ENCODE measurements around the gene TACC2. TPM values are rescaled to one million over a fixed set of nuclear protein-coding genes. Genes with fewer than 3 reads are reported as not detected.
A peak's percentile ranks its signal among the peaks of the same experiment; 100 is the strongest.

TACC2 gene
- total and polyA plus RNA-seq, 2 experiments from 2014 or later: 30.8 to 35.9 TPM

- no peak for TF ChIP-seq ZNF462 (CRISPR knock-in tag; IDR thresholded peaks at IDR 0.05)
- no peak for TF ChIP-seq JUNB (IDR thresholded peaks at IDR 0.05; ENCODE audit: unreplicated experiment)
- TF ChIP-seq POLR2AphosphoS5 (IDR thresholded peaks at IDR 0.05; ENCODE audit: low read depth): no peak
- TF ChIP-seq EZH2 (IDR thresholded peaks at IDR 0.05; ENCODE audit: low read depth, unreplicated experiment): no peak
Measured at GRCh38 chr10:122168101-122168500, 179.1 kb downstream of the TACC2 start (continued).

- H2AFZ ChIP-seq: no peak overlapping the region
- no peaks in the 10 kb centered on the region for H3F3A ChIP-seq (replicated peaks; ENCODE audit: low read depth)
- H3K9me3 Mint-ChIP-seq: no peaks in the 10 kb centered on the region
- H3K27me3 Mint-ChIP-seq (ENCODE audit: insufficient read depth, low read depth, poor library complexity): peaks cover 22% of the 10 kb centered on the region
- H3K4me1 Mint-ChIP-seq: peaks cover 84% of the 10 kb centered on the region
- no peaks in the 10 kb centered on the region for H3K9me2 ChIP-seq (ENCODE audit: insufficient read depth)
- peak overlapping the region; percentile 39; the same call in 1 of the 2 replicates for H3K4me2 ChIP-seq
- H3K4me1 ChIP-seq (ENCODE audit: insufficient read depth): peaks cover 91% of the 10 kb centered on the region
- H3K4me3 Mint-ChIP-seq: no peak overlapping the region
- DNase-seq (ENCODE audit: low spot score): no peak
- H3K27me3 ChIP-seq (ENCODE audit: insufficient read depth): peaks cover 6% of the 10 kb centered on the region
- H3K36me3 Mint-ChIP-seq (ENCODE audit: low read depth): peaks cover 12% of the 10 kb centered on the region
- H3K36me3 ChIP-seq (ENCODE audit: insufficient read depth): no peaks in the 10 kb centered on the region
- peaks cover 99% of the 10 kb centered on the region for H3K79me2 ChIP-seq (replicated peaks; ENCODE audit: insufficient read depth)
- H4K20me1 ChIP-seq (replicated peaks; ENCODE audit: insufficient read depth): peaks cover 37% of the 10 kb centered on the region
- no peak overlapping the region for H3K4me3 ChIP-seq
- no peak overlapping the region for H3K27ac Mint-ChIP-seq
- no peak for ATAC-seq
- 0 out of 2 replicates have a peak overlapping the region, but pooled peaks have one; percentile 26 for H3K27ac ChIP-seq (ENCODE audit: low read depth)
- TF ChIP-seq CTCF (conservative IDR thresholded peaks at IDR 0.05; ENCODE audit: low read depth in 2 of 2): no peak
- TF ChIP-seq ETS1 (IDR thresholded peaks at IDR 0.05): no peak
- TF ChIP-seq NANOG (IDR thresholded peaks at IDR 0.05; ENCODE audit: borderline replicate concordance): no peak
- TF ChIP-seq CREB1 (CRISPR knock-in tag; IDR thresholded peaks at IDR 0.05; ENCODE audit: low read depth): no peak
- no peak for TF ChIP-seq EZH2 (IDR thresholded peaks at IDR 0.05; ENCODE audit: low read depth, unreplicated experiment)
- TF ChIP-seq EZH2phosphoT487 (IDR thresholded peaks at IDR 0.05; ENCODE audit: unreplicated experiment): no peak
Measured at GRCh38 chr10:122168598-122169394, 179.8 kb downstream of the TACC2 start.
